ENCODE results near the gene NDEL1.

The NDEL1 gene

GRCh38 chr17:8466873-8467272 is 31.2 kb downstream of the NDEL1 start:
- H3K27me3 Mint-ChIP-seq (ENCODE audit: low read depth), result peaks cover 4% of the 10 kb centered on the region
- H3K4me1 Mint-ChIP-seq, result peaks cover 71% of the 10 kb centered on the region

GRCh38 chr17:8467527-8467926 is 31.8 kb downstream of the NDEL1 start:
- Mint-ChIP-seq H3K4me1 (peaks cover 71% of the 10 kb centered on the region), H3K4me3 (peak overlapping the region in 2 of 3 experiments; percentile 13 to 18), H3K27ac (peak overlapping the region in 2 of 3 experiments; percentile 84 to 90), H3K27me3 (ENCODE audit: low read depth) (peaks cover 4% of the 10 kb centered on the region), H3K36me3 (ENCODE audit: low read depth) (peaks cover 39% of the 10 kb centered on the region), H3K9me3 (no peaks in the 10 kb centered on the region)
- no peak for TF ChIP-seq CTCF (IDR thresholded peaks at IDR 0.05; ENCODE audit: unreplicated experiment in 3 of 3)

More at GRCh38 chr17:8466873-8467272, 31.2 kb downstream of the NDEL1 start:
- Mint-ChIP-seq H3K4me3 (peak overlapping the region in 1 of 3 experiments; percentile 42), H3K9me3 (no peaks in the 10 kb centered on the region), H3K36me3 (ENCODE audit: low read depth) (peaks cover 36% of the 10 kb centered on the region), H3K27ac (peak overlapping the region in 2 of 3 experiments; percentile 7 to 84)
- no peak for TF ChIP-seq CTCF (IDR thresholded peaks at IDR 0.05; ENCODE audit: unreplicated experiment in 3 of 3)

- Mint-ChIP-seq H3K36me3 (ENCODE audit: low read depth) (peaks cover 41% of the 10 kb centered on the region), H3K27me3 (ENCODE audit: low read depth) (peaks cover 4% of the 10 kb centered on the region), H3K4me1 (peaks cover 68% of the 10 kb centered on the region), H3K27ac (peak overlapping the region in 2 of 3 experiments; percentile 84 to 90), H3K4me3 (peak overlapping the region in 1 of 3 experiments; percentile 75), H3K9me3 (no peaks in the 10 kb centered on the region)
- no peak for TF ChIP-seq CTCF (IDR thresholded peaks at IDR 0.05; ENCODE audit: unreplicated experiment in 3 of 3)
Observed at GRCh38 chr17:8468127-8468526, 32.4 kb downstream of the NDEL1 start.

- no peak for TF ChIP-seq CTCF (IDR thresholded peaks at IDR 0.05; ENCODE audit: unreplicated experiment in 3 of 3)
- H3K9me3 Mint-ChIP-seq, result no peaks in the 10 kb centered on the region
Observed at GRCh38 chr17:8468980-8469379, 33.3 kb downstream of the NDEL1 start.

GRCh38 chr17:8469964-8470363 is 34.3 kb downstream of the NDEL1 start:
- no peak for TF ChIP-seq CTCF (IDR thresholded peaks at IDR 0.05; ENCODE audit: unreplicated experiment in 3 of 3)
- Mint-ChIP-seq H3K36me3 (ENCODE audit: low read depth) (peaks cover 54% of the 10 kb centered on the region), H3K4me1 (peaks cover 49% of the 10 kb centered on the region), H3K27ac (peak overlapping the region in 2 of 3 experiments; percentile 32 to 46), H3K4me3 (no peak overlapping the region), H3K9me3 (no peaks in the 10 kb centered on the region), H3K27me3 (ENCODE audit: low read depth) (peaks cover 4% of the 10 kb centered on the region)

More at GRCh38 chr17:8468980-8469379, 33.3 kb downstream of the NDEL1 start:
- Mint-ChIP-seq H3K4me3 (no peak overlapping the region), H3K27me3 (ENCODE audit: low read depth) (peaks cover 4% of the 10 kb centered on the region), H3K27ac (no peak overlapping the region), H3K4me1 (peaks cover 59% of the 10 kb centered on the region), H3K36me3 (ENCODE audit: low read depth) (peaks cover 45% of the 10 kb centered on the region)

- TF ChIP-seq CTCF (IDR thresholded peaks at IDR 0.05; ENCODE audit: unreplicated experiment in 3 of 3), result no peak
- Mint-ChIP-seq H3K27ac (peak overlapping the region in 2 of 3 experiments; percentile 32 to 46), H3K36me3 (ENCODE audit: low read depth) (peaks cover 60% of the 10 kb centered on the region), H3K4me1 (peaks cover 44% of the 10 kb centered on the region), H3K4me3 (no peak overlapping the region), H3K27me3 (ENCODE audit: low read depth) (peaks cover 4% of the 10 kb centered on the region), H3K9me3 (no peaks in the 10 kb centered on the region)
Observed at GRCh38 chr17:8470447-8471047, 34.9 kb downstream of the NDEL1 start.
